Esophagus muscularis mucosa (tissue), 4 donors: Measurements from ENCODE around the gene NPHP4. TPM values are rescaled to one million over a fixed set of nuclear protein-coding genes. Genes with fewer than 3 reads are reported as not detected.

ENCODE experiments used
- DNase-seq: peaks from one replicate; pipeline ENCODE4 v3.0.0-alpha.2; 2017; ENCODE audit errors: extremely low spot score
- H3K27ac ChIP-seq, 4 donors: fragments of 200-600 bp; sonication (generic); replicated peaks in 1 of 4; 1 replicate in 3 of 4; 2 replicates in 1 of 4; pipeline ENCODE4 v1.5.1; 2016 to 2019; ENCODE audit warnings: mild to moderate bottlenecking in 1 of 4
- H3K27me3 ChIP-seq, 4 donors: fragments of 200-600 bp; sonication (generic); one replicate each; pipeline versions ENCODE4 v1.5.1 to v1.6.0; 2016 to 2019
- H3K36me3 ChIP-seq, 4 donors: fragments of 200-600 bp; sonication (generic); one replicate each; pipeline ENCODE4 v1.5.1; 2016 to 2019
- H3K4me1 ChIP-seq, 4 donors: fragments of 200-600 bp; sonication (generic); one replicate each; pipeline ENCODE4 v1.5.1; 2016 to 2019
- H3K4me3 ChIP-seq, 4 donors: fragments of 200-600 bp; sonication (generic); 1 replicate in 2 of 4; 2 replicates in 2 of 4; pipeline ENCODE4 v1.5.1; 2016 to 2019; ENCODE audit warnings: mild to moderate bottlenecking in 4 of 4, moderate library complexity in 1 of 4
- H3K9me3 ChIP-seq, 4 donors: fragments of 200-600 bp; sonication (generic); 1 replicate in 3 of 4; 2 replicates in 1 of 4; pipeline ENCODE4 v1.5.1; 2016 to 2019
- EP300 ChIP-seq: sonication (generic); formaldehyde crosslinking; IDR thresholded peaks from one replicate; pipeline ENCODE4 v1.6.1; 2017; ENCODE audit warnings: antibody characterized with exemption
- POLR2A ChIP-seq: fragments of 450-650 bp; IDR thresholded peaks from one replicate; pipeline ENCODE4 v1.6.1; 2017; ENCODE audit warnings: antibody characterized with exemption, moderate library complexity, mild to moderate bottlenecking, low read depth
- POLR2AphosphoS5 ChIP-seq, 2 donors: sonication (generic); formaldehyde crosslinking; IDR thresholded peaks; one replicate each; pipeline ENCODE4 v1.6.1; 2017; ENCODE audit warnings: antibody characterized with exemption in 2 of 2
- WGBS: methylation state at CpG from one replicate; pipeline ENCODE4 v1.1.5; 2018; 5-methylcytosine and 5-hydroxymethylcytosine counted together
- intact Hi-C: fragments of 100-400 bp; cut with DNase I; formaldehyde crosslinking; loops from one replicate; pipeline ENCODE4 v1.15.1; 2023
- total RNA-seq, 4 donors: library from RNA; depleted of rRNA; stranded (reverse); fragments of >200 nt; gene quantifications; one replicate each; pipeline versions ENCODE4 v1.1.0 to v1.2.1, GENCODE V29; 2016
- TF ChIP-seq, protein P1 (sequence below), 3 experiments: fragments of 200-600 bp in 2 of 3; fragments of 450-650 bp in 1 of 3; sonication (generic) in 2 of 3; IDR thresholded peaks; one replicate each; pipeline ENCODE4 v1.5.1; 2017 to 2019; ENCODE audit warnings: antibody characterized with exemption in 3 of 3, mild to moderate bottlenecking in 2 of 3, moderate library complexity in 1 of 3

Gene NPHP4
- total RNA-seq, 4 donors from 2014 or later = 6.5 to 9.1 (median 8.0) TPM

DNA sequence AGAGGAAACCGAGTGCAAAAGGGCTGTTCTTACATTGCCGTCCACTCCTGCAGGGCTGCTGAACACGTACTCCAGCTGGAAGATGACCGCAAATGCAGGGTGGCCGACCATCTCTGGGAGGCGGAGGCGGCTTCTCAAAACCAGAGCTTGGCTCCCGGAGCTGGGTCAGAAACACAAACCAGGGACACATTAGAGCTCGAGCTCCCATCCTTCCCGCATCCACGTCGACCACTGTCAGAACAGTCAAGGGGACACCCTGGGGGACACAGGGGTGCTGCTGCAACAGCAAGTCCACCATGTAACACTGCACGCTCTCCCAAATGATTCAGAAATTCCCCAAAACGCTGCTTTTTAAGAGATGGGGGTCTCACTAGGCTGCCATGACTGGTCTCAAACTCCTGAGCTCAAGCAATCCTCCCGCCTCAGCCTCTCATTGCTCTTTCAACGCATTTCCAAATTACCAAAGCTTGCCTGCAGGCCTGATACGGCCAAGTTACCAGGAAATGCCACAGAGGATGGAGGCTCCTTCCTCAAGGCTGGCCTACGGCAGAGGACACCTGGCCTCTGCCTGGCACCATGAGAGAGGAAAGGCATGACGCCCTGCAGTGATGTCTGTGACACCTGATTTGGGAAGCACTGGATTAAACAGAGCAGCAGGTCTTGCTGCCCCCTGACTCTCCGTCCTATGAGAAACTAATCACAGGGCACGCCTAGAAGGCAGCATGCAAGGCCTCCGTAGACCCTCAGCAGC, 45.0 kb downstream of the NPHP4 start:
- peaks cover 0 to 71% (median 52%) of the 10 kb centered on the region in 4 donors for H3K36me3 ChIP-seq
- no peak for DNase-seq
- no peak overlapping the region for H3K27ac ChIP-seq
- H3K9me3 ChIP-seq = no peaks in the 10 kb centered on the region
- H3K4me1 ChIP-seq = no peaks in the 10 kb centered on the region
- 90% methylated on average over 22 of the region's 22 CpGs for WGBS
- no peak for TF ChIP-seq EP300
- no peak for TF ChIP-seq POLR2AphosphoS5 (IDR thresholded peaks at IDR 0.05)
- TF ChIP-seq POLR2A = no peak
- TF ChIP-seq, protein P1, sequence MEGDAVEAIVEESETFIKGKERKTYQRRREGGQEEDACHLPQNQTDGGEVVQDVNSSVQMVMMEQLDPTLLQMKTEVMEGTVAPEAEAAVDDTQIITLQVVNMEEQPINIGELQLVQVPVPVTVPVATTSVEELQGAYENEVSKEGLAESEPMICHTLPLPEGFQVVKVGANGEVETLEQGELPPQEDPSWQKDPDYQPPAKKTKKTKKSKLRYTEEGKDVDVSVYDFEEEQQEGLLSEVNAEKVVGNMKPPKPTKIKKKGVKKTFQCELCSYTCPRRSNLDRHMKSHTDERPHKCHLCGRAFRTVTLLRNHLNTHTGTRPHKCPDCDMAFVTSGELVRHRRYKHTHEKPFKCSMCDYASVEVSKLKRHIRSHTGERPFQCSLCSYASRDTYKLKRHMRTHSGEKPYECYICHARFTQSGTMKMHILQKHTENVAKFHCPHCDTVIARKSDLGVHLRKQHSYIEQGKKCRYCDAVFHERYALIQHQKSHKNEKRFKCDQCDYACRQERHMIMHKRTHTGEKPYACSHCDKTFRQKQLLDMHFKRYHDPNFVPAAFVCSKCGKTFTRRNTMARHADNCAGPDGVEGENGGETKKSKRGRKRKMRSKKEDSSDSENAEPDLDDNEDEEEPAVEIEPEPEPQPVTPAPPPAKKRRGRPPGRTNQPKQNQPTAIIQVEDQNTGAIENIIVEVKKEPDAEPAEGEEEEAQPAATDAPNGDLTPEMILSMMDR (IDR thresholded peaks at IDR 0.05) = no peak
- H3K27me3 ChIP-seq = no peaks in the 10 kb centered on the region
- no peak overlapping the region for H3K4me3 ChIP-seq
- intact Hi-C loops = no loop called here

DNA sequence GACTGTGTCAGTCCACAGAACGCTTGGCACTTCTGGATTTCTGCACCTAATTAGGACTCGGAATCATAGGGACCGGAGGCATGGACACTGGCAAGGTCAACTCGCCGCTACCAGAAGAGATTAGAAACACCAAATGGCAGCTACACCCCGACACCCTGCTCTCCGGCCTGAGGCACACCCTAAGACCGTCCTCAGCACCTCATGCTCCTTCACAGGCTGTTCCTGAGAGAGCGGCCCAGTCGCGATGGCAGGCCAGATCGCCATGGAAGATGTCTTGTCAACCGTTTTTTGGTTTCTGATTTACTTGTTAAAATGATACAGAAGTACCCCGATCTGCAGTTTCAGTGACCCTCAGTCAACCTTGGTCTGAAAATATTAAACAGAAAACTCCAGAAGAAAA, 46.8 kb downstream of the NPHP4 start:
- no peaks in the 10 kb centered on the region for H3K4me1 ChIP-seq
- 98% methylated on average over 14 of the region's 14 CpGs for WGBS
- H3K9me3 ChIP-seq = no peaks in the 10 kb centered on the region
- H3K27ac ChIP-seq = no peak overlapping the region
- TF ChIP-seq POLR2A = no peak
- no peak for TF ChIP-seq POLR2AphosphoS5 (IDR thresholded peaks at IDR 0.05)
- TF ChIP-seq, protein P1 (IDR thresholded peaks at IDR 0.05) = no peak
- TF ChIP-seq EP300 = no peak
- no peak overlapping the region for H3K4me3 ChIP-seq
- no peaks in the 10 kb centered on the region for H3K27me3 ChIP-seq
- intact Hi-C loops = no loop called here
- DNase-seq = no peak
- peaks cover 0 to 53% (median 39%) of the 10 kb centered on the region in 4 donors for H3K36me3 ChIP-seq

DNA sequence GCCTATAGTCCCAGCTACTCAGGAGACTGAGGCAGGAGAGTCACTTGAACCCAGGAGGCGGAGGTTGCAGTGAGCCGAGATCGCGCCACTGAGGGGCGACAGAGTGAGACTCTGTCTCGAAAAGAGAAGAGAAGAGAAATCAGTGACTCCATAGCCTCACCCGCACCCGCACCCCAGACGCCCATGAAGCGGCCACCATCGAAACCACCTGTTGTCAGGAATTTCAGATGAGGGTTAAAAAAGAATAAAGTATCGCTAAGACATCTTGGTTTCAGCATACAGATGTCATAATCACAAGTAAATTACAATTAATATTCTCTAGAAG, 47.4 kb downstream of the NPHP4 start:
- intact Hi-C loops = no loop called here
- TF ChIP-seq POLR2A (no peak), POLR2AphosphoS5 (IDR thresholded peaks at IDR 0.05) (no peak), EP300 (no peak)
- TF ChIP-seq, protein P1 (IDR thresholded peaks at IDR 0.05) = no peak
- WGBS = 93% methylated on average over 12 of the region's 12 CpGs
- no peak overlapping the region for H3K4me3 ChIP-seq
- H3K27ac ChIP-seq = no peak overlapping the region
- no peaks in the 10 kb centered on the region for H3K27me3 ChIP-seq
- no peak for DNase-seq
- no peaks in the 10 kb centered on the region for H3K9me3 ChIP-seq
- peaks cover 0 to 50% (median 38%) of the 10 kb centered on the region in 4 donors for H3K36me3 ChIP-seq
- no peaks in the 10 kb centered on the region for H3K4me1 ChIP-seq

DNA sequence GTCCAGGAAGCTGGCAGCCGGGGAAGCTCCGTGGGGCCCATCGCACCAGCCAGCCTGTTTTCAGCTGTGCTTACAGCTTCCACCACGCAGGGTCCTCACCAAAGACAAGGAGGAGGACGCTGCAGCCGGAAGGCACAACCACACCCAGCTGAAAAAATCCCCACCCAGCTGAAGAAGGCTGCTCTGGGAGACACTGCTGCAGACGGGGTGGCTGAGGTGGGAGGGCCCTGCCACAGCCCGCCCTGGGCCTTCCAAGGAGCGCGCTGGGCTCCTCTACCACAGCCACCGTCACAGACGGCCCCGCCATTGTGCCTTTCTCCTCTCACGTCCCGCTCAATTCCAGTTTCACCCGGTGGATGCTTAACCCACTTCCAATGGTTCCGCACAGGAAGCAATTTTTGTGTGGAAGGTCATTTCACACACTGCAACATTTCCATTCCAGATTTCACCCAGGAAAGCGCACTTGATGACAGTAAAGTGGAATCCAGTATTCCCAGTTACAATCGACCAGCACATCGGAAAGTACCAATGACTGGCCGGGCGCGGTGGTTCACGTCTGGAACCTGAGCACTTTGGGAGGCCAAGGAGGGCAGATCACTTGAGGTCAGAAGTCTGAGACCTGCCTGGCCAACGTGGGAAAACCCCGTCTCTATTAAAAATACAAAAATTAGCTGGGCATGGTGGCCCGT, 47.9 kb downstream of the NPHP4 start:
- H3K4me3 ChIP-seq = no peak overlapping the region
- no peak overlapping the region for H3K27ac ChIP-seq
- intact Hi-C loops = no loop called here
- H3K27me3 ChIP-seq = no peaks in the 10 kb centered on the region
- no peaks in the 10 kb centered on the region for H3K9me3 ChIP-seq
- TF ChIP-seq EP300 (no peak), POLR2AphosphoS5 (IDR thresholded peaks at IDR 0.05) (no peak), POLR2A (no peak)
- TF ChIP-seq, protein P1 (IDR thresholded peaks at IDR 0.05) = no peak
- H3K4me1 ChIP-seq = no peaks in the 10 kb centered on the region
- WGBS = 93% methylated on average over 26 of the region's 27 CpGs
- DNase-seq = no peak
- H3K36me3 ChIP-seq = peaks cover 0 to 50% (median 34%) of the 10 kb centered on the region in 4 donors
